HFFc6 (cell line): Measurements from ENCODE around the gene PPP1R1A. TPM values are rescaled to one million over a fixed set of nuclear protein-coding genes. Genes with fewer than 3 reads are reported as not detected.

Experiments used
- DNase-seq: peaks from one replicate; pipeline ENCODE4 v3.0.0-alpha.2; 2018
- H3K27ac Mint-ChIP-seq: 2 replicates; pipeline ENCODE4 v1.8.0; 2020; ENCODE audit warnings: mild to moderate bottlenecking, mixed read lengths
- H3K27me3 Mint-ChIP-seq: 2 replicates; pipeline ENCODE4 v1.8.0; 2021; ENCODE audit warnings: mild to moderate bottlenecking, moderate library complexity, mixed read lengths; ENCODE audit not compliant: insufficient read depth
- H3K36me3 Mint-ChIP-seq: 2 replicates; pipeline ENCODE4 v1.8.0; 2021; ENCODE audit warnings: low read depth, mixed read lengths
- H3K4me1 Mint-ChIP-seq: 2 replicates; pipeline ENCODE4 v1.8.0; 2020; ENCODE audit warnings: low read depth, mixed read lengths
- H3K4me3 Mint-ChIP-seq: 2 replicates; pipeline ENCODE4 v1.8.0; 2020; ENCODE audit warnings: mild to moderate bottlenecking, moderate library complexity, mixed read lengths
- H3K9me3 Mint-ChIP-seq: 2 replicates; pipeline ENCODE4 v1.8.0; 2020; ENCODE audit warnings: mild to moderate bottlenecking, mixed read lengths
- CTCF ChIP-seq: fragments of 200-600 bp; sonication (generic); IDR thresholded peaks from 2 replicates; pipeline ENCODE4 v1.5.0; 2021; ENCODE audit warnings: antibody characterized with exemption, mild to moderate bottlenecking
- total RNA-seq, 6 experiments: library from RNA; stranded (reverse); fragmentation: NEBNext Ultra II Directional; extraction: Animal tissue kit (Norgen Biotek cat#: 25700); gene quantifications; 2 replicates in 1 of 6; 3 replicates in 5 of 6; pipeline ENCODE4 v1.2.3, GENCODE V29; 2021

Gene PPP1R1A
- total RNA-seq, 6 experiments from 2014 or later = not detected

- Mint-ChIP-seq H3K27ac (no peak overlapping the region), H3K9me3 (no peaks in the 10 kb centered on the region), H3K36me3 (no peaks in the 10 kb centered on the region), H3K4me3 (no peak overlapping the region), H3K27me3 (peaks cover 27% of the 10 kb centered on the region), H3K4me1 (0 out of 2 replicates have a peak, but pooled peaks cover 6% of the 10 kb centered on the region)
- TF ChIP-seq CTCF = no peak
- DNase-seq = no peak
Measured at GRCh38 chr12:54602661-54603060, 14.2 kb upstream of the PPP1R1A start.

GRCh38 chr12:54601841-54602240, 13.4 kb upstream of the PPP1R1A start:
- H3K9me3 Mint-ChIP-seq = no peaks in the 10 kb centered on the region
- H3K27ac Mint-ChIP-seq = no peak overlapping the region
- peak; percentile 21; the same call in 1 of the 2 replicates for TF ChIP-seq CTCF
- no peaks in the 10 kb centered on the region for H3K36me3 Mint-ChIP-seq
- H3K27me3 Mint-ChIP-seq = peaks cover 32% of the 10 kb centered on the region
- DNase-seq = no peak
- 0 out of 2 replicates have a peak, but pooled peaks cover 6% of the 10 kb centered on the region for H3K4me1 Mint-ChIP-seq
- no peak overlapping the region for H3K4me3 Mint-ChIP-seq

GRCh38 chr12:54598970-54599369, 10.5 kb upstream of the PPP1R1A start:
- TF ChIP-seq CTCF = no peak
- peaks cover 31% of the 10 kb centered on the region for H3K27me3 Mint-ChIP-seq
- no peaks in the 10 kb centered on the region for H3K36me3 Mint-ChIP-seq
- no peak overlapping the region for H3K27ac Mint-ChIP-seq
- no peaks in the 10 kb centered on the region for H3K9me3 Mint-ChIP-seq
- H3K4me1 Mint-ChIP-seq = 0 out of 2 replicates have a peak, but pooled peaks cover 6% of the 10 kb centered on the region
- DNase-seq = no peak
- H3K4me3 Mint-ChIP-seq = no peak overlapping the region

- Mint-ChIP-seq H3K36me3 (no peaks in the 10 kb centered on the region), H3K27ac (no peak overlapping the region), H3K4me1 (no peaks in the 10 kb centered on the region), H3K4me3 (no peak overlapping the region), H3K9me3 (no peaks in the 10 kb centered on the region), H3K27me3 (peaks cover 39% of the 10 kb centered on the region)
- TF ChIP-seq CTCF = peak; percentile 93
- DNase-seq = peak; percentile 56
Measured at GRCh38 chr12:54596526-54596946, 8.1 kb upstream of the PPP1R1A start.

- Mint-ChIP-seq H3K27ac (no peak overlapping the region), H3K27me3 (peaks cover 38% of the 10 kb centered on the region), H3K9me3 (no peaks in the 10 kb centered on the region), H3K4me1 (no peaks in the 10 kb centered on the region), H3K36me3 (no peaks in the 10 kb centered on the region), H3K4me3 (no peak overlapping the region)
- no peak for DNase-seq
- no peak for TF ChIP-seq CTCF
Measured at GRCh38 chr12:54595471-54595870, 7.0 kb upstream of the PPP1R1A start.

GRCh38 chr12:54593725-54594124, 5.3 kb upstream of the PPP1R1A start:
- Mint-ChIP-seq H3K9me3 (no peaks in the 10 kb centered on the region), H3K4me1 (no peaks in the 10 kb centered on the region), H3K27me3 (peaks cover 42% of the 10 kb centered on the region), H3K4me3 (no peak overlapping the region), H3K27ac (no peak overlapping the region), H3K36me3 (no peaks in the 10 kb centered on the region)
- no peak for TF ChIP-seq CTCF
- no peak for DNase-seq
